H1 (cell line): ENCODE results near the gene SLC16A5.

Experiments used
- ATF2 ChIP-seq: IDR thresholded peaks from 2 replicates; pipeline ENCODE4 v1.6.1; 2012; ENCODE audit warnings: low read length, inconsistent platforms
- CHD2 ChIP-seq: IDR thresholded peaks from 2 replicates; pipeline ENCODE4 v1.6.1; 2012; ENCODE audit warnings: low read length, improper control_type of control experiment
- CREB1 ChIP-seq: IDR thresholded peaks from 2 replicates; pipeline ENCODE4 v1.6.1; 2012; ENCODE audit warnings: inconsistent platforms
- CTCF ChIP-seq, 3 experiments: IDR thresholded peaks; 1 replicate in 2 of 3; 2 replicates in 1 of 3; pipeline versions ENCODE4 v1.5.1 to v1.6.1; 2011; ENCODE audit warnings: low read length in 3 of 3, mild to moderate bottlenecking in 3 of 3, inconsistent platforms in 2 of 3, low read depth in 1 of 3, moderate library complexity in 1 of 3; ENCODE audit not compliant: insufficient read depth in 1 of 3; ENCODE audit errors: control extremely low read depth in 1 of 3
- EP300 ChIP-seq, 2 experiments: IDR thresholded peaks; 1 replicate in 1 of 2; 2 replicates in 1 of 2; pipeline ENCODE4 v1.6.1; 2011 to 2012; ENCODE audit warnings: low read depth in 2 of 2, low read length in 2 of 2, mild to moderate bottlenecking in 2 of 2, borderline replicate concordance in 1 of 2, inconsistent platforms in 1 of 2, moderate library complexity in 1 of 2
- EZH2 ChIP-seq: fragments of 200-600 bp; sonication (generic); IDR thresholded peaks from 2 replicates; pipeline ENCODE4 v1.7.1; 2012; ENCODE audit warnings: low read depth, mild to moderate bottlenecking, moderate library complexity, low read length, inconsistent platforms; ENCODE audit not compliant: severe bottlenecking
- HDAC2 ChIP-seq, 2 experiments: fragments of 300-600 bp in 1 of 2; sonication (generic) in 1 of 2; IDR thresholded peaks; 2 replicates each; pipeline ENCODE4 v1.6.1; 2011 to 2012; ENCODE audit warnings: low read depth in 2 of 2, low read length in 2 of 2, mild to moderate bottlenecking in 2 of 2, moderate library complexity in 2 of 2, borderline replicate concordance in 1 of 2, inconsistent platforms in 1 of 2
- JUN ChIP-seq: IDR thresholded peaks from 2 replicates; pipeline ENCODE4 v1.6.1; 2011; ENCODE audit warnings: low read depth, mild to moderate bottlenecking, improper control_type of control experiment, low read length
- MAX ChIP-seq: IDR thresholded peaks from 2 replicates; pipeline ENCODE4 v1.6.1; 2012; ENCODE audit warnings: inconsistent platforms
- POLR2A ChIP-seq, 2 experiments: IDR thresholded peaks; 1 replicate in 1 of 2; 2 replicates in 1 of 2; pipeline ENCODE4 v1.6.1; 2011; ENCODE audit warnings: low read depth in 2 of 2, low read length in 2 of 2, mild to moderate bottlenecking in 2 of 2; ENCODE audit errors: control extremely low read depth in 1 of 2
- RAD21 ChIP-seq, 2 experiments: IDR thresholded peaks in 1 of 2; conservative IDR thresholded peaks in 1 of 2; 2 replicates each; pipeline ENCODE4 v1.6.1; 2011; ENCODE audit warnings: low read depth in 2 of 2, low read length in 2 of 2, improper control_type of control experiment in 1 of 2, inconsistent platforms in 1 of 2, mild to moderate bottlenecking in 1 of 2, moderate library complexity in 1 of 2
- RNF2 ChIP-seq: fragments of 200-900, 300-1000 bp; sonication (generic); IDR thresholded peaks from 2 replicates; pipeline ENCODE4 v1.7.1; 2016; ENCODE audit warnings: borderline replicate concordance, low read depth, mild to moderate bottlenecking, antibody characterized with exemption, low read length; ENCODE audit not compliant: poor library complexity, severe bottlenecking; ENCODE audit errors: missing control alignments
- SIRT6 ChIP-seq: IDR thresholded peaks from one replicate; pipeline ENCODE4 v1.7.1; 2012; ENCODE audit warnings: low read length, inconsistent platforms
- USF2 ChIP-seq: IDR thresholded peaks from 2 replicates; pipeline ENCODE4 v1.6.1; 2011; ENCODE audit warnings: low read length, improper control_type of control experiment

- TF ChIP-seq POLR2A (IDR thresholded peaks at IDR 0.05; ENCODE audit: control extremely low read depth in 1 of 2, low read depth in 2 of 2, low read length in 2 of 2) (peak; percentile 72 to 75; a peak in 2 of 3 replicates), CTCF (IDR thresholded peaks at IDR 0.05; ENCODE audit: control extremely low read depth in 1 of 3, insufficient read depth in 1 of 3, low read depth in 1 of 3, low read length in 3 of 3) (peak; percentile 65 to 72 (median 68)), MAX (peak; percentile 95), RAD21 (IDR thresholded peaks at IDR 0.05 in 1 of 2, conservative IDR thresholded peaks at IDR 0.05 in 1 of 2; ENCODE audit: low read depth in 2 of 2, low read length in 2 of 2) (peak; percentile 32 to 42; a peak in 2 of 4 replicates), CHD2 (no peak), CREB1 (no peak; the same call in 1 of the 2 replicates), RNF2 (no peak), USF2 (0 out of 2 replicates have a peak, but pooled peaks have one; percentile 42), SIRT6 (no peak), ATF2 (no peak), EP300 (IDR thresholded peaks at IDR 0.05; ENCODE audit: borderline replicate concordance in 1 of 2, low read depth in 2 of 2, low read length in 2 of 2) (no peak), HDAC2 (IDR thresholded peaks at IDR 0.05; ENCODE audit: borderline replicate concordance in 1 of 2, low read depth in 2 of 2, low read length in 2 of 2) (no peak), EZH2 (no peak), JUN (no peak)
Observed at GRCh38 chr17:75131278-75132017, 43.7 kb downstream of the SLC16A5 start, which contains the start of gene NT5C.
